NCI-H2029 treated with DMSO at 0.1 percent for 48 hours (cell line): ENCODE results near the gene HHLA2.
"Not testable (repeated sequence)": the region's sequence is repeated elsewhere in the genome, so short reads cannot be mapped to it uniquely, and the experiment has no call there.

Experiments
- DNase-seq: peaks from one replicate; lab custom pipeline; 2025; lab: John Stamatoyannopoulos, UW

HHLA2 gene, protein sequence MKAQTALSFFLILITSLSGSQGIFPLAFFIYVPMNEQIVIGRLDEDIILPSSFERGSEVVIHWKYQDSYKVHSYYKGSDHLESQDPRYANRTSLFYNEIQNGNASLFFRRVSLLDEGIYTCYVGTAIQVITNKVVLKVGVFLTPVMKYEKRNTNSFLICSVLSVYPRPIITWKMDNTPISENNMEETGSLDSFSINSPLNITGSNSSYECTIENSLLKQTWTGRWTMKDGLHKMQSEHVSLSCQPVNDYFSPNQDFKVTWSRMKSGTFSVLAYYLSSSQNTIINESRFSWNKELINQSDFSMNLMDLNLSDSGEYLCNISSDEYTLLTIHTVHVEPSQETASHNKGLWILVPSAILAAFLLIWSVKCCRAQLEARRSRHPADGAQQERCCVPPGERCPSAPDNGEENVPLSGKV

DNA sequence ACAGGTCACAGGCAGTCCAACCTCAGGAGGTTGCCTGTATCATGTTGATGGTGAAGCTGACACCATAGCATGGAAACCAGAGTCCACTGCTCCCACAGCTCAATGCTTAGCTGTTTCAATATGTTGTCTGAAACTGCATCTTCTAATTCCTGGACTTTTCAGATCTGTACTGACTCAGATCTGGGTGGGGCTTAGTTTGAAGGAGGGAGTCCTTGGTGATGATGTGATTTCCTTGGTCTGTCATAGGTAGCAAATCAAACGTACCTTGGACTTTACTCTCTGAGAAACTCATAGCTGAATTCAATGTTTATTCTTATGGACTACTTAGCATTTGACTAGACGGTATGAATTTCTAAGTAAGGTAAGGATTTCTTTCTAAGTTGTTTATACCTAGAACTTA, at the start of gene HHLA2:
HHLA2 (plus strand) TSS at position 310 of the 400 bp plus-strand sequence. CDS start 55,266 bp downstream, outside the sequence.
- DNase-seq = no peak

GRCh38 chr3:108250626-108251025, 45.7 kb upstream of the HHLA2 start:
- no peak for DNase-seq

GRCh38 chr3:108251265-108251664, 45.1 kb upstream of the HHLA2 start:
- no peak for DNase-seq

DNA sequence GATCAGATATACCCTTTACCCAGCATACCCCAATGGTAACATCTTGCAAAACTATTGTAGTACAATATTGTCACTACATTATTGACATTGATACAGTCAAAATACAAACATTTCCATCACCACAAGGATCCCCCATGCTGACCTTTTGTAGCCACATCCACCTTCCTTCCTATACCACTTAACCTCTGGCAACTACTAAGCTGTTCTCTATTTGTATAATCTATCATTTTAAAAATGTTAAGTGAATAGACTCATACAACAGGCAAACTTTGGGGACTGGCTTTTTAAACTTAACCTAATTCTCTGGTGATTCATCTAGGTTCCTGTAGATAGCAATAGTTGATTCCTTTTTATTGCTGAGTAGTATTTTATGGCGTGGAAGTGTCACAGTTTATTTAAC, 44.5 kb upstream of the HHLA2 start:
- DNase-seq = no peak

GRCh38 chr3:108255131-108255530, 41.2 kb upstream of the HHLA2 start:
- DNase-seq = no peak

- not testable (repeated sequence) for DNase-seq
Measured at GRCh38 chr3:108264534-108265298, 31.6 kb upstream of the HHLA2 start.

- DNase-seq = not testable (repeated sequence)
Measured at GRCh38 chr3:108268235-108268634, 28.1 kb upstream of the HHLA2 start.

DNA sequence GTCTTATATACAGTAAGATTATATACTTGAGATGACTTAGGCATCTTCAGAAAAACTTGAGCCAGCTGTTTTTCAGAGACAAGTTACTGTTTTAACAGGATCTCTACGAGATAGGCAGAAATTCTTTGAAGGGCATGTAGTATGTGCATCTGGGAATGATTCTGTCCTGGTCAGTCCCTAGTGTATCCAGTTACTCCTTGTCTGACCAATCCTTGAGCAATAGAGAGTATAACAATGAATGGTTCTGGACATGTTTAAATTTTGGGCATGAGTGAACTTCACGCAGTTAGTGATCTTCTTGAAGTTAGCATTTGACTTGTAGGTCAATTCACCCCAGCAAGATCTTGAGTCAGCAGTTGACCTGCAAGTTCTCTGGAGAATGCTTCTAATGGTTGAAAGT, 24.7 kb upstream of the HHLA2 start:
- DNase-seq = no peak

DNA sequence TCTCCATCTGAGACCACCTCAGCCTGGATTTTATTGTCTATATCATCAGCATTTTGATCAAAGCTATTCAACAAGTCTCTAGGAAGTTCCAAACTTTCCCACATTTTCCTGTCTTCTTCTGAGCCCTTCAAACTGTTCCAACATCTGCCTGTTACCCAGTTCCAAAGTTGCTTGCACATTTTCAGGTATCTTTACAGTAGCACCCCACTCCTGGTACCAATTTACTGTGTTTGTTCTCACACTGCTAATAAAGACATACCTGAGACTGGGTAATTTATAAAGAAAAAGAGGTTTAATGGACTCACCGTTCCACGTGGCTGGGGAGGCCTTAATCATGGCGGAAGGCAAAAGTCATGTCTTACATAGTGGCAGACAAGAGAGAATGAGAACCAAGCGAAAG, 17.3 kb upstream of the HHLA2 start:
- not testable (repeated sequence) for DNase-seq

DNA sequence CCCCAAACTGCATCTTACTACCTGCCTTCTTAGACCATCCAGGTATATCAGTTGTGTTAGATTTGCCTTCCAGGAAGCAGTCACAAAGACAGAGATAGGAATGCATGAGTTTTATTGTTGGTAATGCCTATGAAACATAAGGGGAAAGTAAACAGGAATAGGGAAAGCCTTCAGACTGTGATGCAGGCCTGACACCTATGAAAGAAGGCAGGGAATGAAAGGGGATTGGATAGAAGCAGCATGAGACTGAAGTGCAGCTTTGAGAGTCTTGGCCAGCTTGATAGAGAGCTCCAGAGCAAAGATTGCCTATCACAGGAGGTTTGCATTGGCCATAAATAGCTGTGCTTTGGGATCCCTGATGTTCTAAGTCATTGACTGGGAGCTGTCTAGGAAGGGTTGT, 15.9 kb upstream of the HHLA2 start:
- no peak for DNase-seq

DNA sequence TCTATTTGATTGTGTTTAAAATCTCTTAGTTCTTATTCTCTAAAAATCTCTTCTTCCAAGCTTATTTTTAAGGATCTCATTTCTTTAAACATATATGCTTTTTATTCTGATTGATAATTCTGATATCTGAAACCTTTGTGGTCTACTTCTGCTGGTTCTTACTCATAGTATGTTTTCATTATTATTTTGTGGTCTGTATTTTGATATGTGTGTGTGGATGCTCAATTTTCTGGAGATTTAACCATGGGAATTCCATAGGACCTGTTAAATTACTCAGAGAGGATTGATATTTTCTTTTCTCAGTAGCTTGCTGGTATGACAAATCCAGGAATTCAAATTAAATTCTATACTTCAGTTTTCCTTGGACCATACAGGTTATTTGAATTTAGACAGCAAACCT, 14.7 kb upstream of the HHLA2 start:
- no peak for DNase-seq

DNA sequence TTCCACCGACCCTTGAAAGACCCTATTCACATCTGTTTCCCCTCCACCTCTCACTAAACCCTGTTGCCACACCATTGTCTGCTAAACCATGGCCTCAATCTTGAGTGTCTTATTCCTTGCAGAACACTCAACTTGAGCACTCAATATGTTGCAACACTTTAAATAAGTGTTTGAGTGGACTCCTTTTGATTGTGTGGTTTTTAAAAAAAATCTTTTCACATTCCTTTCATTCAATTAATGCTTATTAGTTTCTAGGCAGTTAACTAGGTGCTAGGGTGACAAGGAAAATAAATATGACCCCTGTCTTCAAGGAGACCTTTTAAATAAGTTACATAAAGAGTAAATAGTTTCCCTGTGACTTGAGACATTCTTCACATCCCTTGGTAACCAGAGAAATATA, 13.3 kb upstream of the HHLA2 start:
- DNase-seq = no peak

DNA sequence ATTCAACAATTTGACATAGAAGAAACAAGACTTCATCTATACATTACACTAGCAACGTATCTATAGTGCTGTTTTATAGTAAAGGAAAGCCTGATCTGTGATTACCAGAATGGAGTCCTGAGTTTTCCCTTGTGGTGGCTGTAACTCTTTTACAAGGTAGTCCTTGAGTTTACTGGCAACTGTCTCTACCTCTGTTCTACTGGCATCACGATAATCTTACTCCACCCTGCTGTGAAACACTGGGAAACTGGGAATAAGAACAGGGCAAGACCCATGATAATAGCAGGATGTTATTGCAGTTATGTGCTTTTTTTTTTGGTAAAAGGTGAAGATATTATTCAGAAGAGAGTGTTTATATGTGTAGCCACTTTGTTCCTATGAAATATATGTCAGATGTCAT, 12.4 kb upstream of the HHLA2 start:
- DNase-seq = no peak

DNA sequence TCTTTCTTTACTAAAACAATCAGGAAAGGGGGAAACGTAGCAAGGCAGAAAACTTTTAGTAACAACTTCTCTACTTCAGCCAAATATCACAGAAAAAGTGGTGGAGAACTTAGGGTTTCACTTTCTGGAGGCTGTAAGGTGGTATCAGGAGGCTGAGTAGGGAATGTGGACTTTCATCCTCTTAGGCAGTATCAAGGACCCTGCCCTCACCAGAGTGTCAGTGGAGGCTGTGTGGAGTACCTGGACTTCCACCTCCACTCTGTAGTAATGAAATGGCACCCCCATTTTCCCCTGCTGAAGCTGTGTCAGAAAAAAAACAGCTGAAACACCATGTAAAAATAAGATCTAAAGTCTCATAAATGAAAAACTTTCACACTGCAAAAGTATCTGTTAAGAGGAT, 11.2 kb upstream of the HHLA2 start:
- DNase-seq = no peak

DNA sequence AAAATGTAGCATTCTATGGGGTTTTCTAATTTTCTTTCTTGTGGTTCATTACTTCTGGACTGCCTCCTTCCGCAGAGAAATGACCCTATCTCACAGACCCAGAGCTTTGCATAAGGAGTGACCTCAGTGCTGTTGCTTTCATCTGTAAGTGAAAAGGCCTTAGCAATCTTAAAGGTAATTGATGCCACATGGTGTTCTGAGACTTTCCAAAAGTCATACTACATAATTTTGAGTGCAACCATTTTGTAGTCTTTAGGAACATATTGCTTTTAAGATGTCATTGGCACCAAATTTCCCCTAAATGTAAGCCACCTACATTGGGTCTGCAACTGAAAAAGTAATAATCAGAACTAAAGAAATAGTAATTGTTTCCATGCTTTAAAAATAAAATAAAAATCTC, 9.2 kb upstream of the HHLA2 start:
- no peak for DNase-seq

DNA sequence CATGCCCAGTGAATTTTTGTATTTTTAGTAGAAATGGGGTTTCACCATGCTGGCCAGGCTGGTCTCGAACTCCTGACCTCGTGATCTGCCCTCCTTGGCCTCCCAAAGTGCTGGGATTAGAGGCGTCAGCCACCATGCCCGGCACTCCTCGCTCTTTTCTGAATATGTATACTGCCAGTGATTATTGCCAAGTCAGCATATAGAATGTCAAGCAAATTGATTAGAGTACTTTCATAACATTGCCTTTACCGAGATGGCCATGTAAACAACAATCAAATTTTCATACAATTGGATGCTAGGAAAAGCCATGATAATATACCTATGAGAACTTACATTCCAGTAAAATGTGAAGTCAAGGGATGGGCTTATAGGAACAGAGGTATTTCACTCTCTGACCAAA, 8.2 kb upstream of the HHLA2 start:
- not testable (repeated sequence) for DNase-seq

GRCh38 chr3:108289159-108289558, 7.2 kb upstream of the HHLA2 start:
- no peak for DNase-seq

GRCh38 chr3:108292450-108292849, 3.9 kb upstream of the HHLA2 start:
- no peak for DNase-seq

GRCh38 chr3:108292905-108293328, 3.4 kb upstream of the HHLA2 start:
- no peak for DNase-seq

GRCh38 chr3:108293858-108294257, 2.5 kb upstream of the HHLA2 start:
- DNase-seq = no peak

DNA sequence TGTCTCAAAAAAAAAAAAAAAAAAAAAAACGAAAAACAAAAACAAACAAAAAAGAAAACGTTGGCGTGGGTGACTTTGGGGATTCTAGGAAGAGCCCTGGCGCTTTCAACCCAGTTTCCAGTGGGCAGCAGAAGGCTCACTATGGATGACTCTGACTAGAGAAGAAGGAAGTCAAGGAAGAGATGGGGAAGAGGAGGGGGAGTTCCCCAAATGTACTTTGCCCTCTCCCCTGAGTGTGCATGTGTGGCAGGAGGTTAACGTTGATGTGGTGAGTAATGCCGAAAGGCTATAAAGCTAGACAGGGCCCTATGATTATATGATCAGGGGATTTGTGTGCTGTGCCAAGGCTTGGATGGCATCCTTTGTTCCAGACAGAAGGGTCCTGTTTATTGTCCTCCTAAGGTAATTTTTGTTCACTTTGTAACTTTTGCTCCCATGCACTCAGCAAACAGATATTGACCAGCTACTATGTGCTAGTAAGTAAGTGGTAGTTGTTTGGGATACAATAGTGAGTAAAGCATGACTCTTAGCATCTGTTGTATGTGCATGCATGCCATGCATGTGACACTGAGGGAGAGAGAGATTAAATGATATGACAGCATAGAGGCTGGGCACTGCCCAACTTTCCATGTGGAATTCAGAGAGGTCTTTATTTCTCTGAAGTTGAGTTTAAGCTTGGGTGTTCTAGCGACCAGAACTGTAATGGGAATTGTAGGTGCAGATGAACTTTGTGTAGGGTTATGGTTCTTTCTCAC, 750 bp upstream of the HHLA2 start:
- DNase-seq = no peak

GRCh38 chr3:108297647-108298046, 1.3 kb downstream of the HHLA2 start:
- DNase-seq = no peak

DNA sequence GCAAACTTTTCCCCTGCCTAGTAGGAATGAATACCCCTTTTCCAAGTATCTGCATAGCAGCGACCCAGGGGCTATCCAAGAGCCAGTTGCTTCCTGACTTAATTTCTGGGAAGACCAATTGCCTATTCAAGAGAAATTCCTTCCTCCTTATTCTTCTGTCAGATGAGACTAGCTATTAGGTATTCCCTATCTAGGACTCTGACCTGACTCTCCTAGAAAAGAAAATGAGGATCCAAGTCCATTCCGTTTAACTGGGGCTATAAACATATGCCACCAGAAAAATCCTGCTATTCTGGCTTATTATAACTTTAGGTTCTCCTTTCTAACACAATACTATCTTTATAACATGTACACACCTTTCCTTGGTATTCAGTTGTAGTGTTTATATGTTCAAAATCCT, 1.7 kb downstream of the HHLA2 start:
- no peak for DNase-seq
